PC-9 (cell line): Measurements from ENCODE around the gene INO80.

Source experiments
- EZH2 ChIP-seq: fragments of 200-600 bp; sonication (generic); IDR thresholded peaks from 2 replicates; pipeline ENCODE4 v1.8.0; 2017; ENCODE audit warnings: antibody characterized with exemption, low read depth
- TF ChIP-seq, protein P1 (sequence below): fragments of 200-600 bp; sonication (generic); conservative IDR thresholded peaks from 2 replicates; pipeline ENCODE4 v1.6.1; 2017; ENCODE audit warnings: mixed run types, antibody characterized with exemption, mild to moderate bottlenecking, moderate library complexity

DNA sequence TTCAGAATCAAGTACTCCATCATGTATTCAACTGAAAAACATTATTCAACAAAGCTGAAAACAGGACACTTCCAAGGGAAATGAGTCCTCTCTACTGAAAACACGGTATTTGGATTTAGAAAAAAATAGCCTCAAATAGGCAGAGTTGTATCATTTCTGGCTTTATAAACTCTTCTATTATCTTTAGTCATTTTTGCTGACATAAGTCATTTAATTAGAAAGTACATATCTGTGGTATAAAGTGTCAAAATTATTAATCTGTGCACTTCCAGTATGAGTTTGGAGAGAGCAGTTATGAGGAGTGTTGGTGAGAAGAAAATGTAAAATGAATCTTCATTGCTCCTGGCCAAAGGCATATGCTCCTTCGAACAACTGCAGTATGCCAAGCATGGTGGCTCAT, 59.3 kb downstream of the INO80 start:
- TF ChIP-seq, protein P1, sequence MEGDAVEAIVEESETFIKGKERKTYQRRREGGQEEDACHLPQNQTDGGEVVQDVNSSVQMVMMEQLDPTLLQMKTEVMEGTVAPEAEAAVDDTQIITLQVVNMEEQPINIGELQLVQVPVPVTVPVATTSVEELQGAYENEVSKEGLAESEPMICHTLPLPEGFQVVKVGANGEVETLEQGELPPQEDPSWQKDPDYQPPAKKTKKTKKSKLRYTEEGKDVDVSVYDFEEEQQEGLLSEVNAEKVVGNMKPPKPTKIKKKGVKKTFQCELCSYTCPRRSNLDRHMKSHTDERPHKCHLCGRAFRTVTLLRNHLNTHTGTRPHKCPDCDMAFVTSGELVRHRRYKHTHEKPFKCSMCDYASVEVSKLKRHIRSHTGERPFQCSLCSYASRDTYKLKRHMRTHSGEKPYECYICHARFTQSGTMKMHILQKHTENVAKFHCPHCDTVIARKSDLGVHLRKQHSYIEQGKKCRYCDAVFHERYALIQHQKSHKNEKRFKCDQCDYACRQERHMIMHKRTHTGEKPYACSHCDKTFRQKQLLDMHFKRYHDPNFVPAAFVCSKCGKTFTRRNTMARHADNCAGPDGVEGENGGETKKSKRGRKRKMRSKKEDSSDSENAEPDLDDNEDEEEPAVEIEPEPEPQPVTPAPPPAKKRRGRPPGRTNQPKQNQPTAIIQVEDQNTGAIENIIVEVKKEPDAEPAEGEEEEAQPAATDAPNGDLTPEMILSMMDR: no peak
- TF ChIP-seq EZH2: no peak
